OCI-LY3 (cell line): ENCODE results near the gene CASP8.

ENCODE experiments used
- H2AFZ ChIP-seq: fragments of 200-600, 300-600 bp; shearing (Covaris generic); 2 replicates; pipeline ENCODE4 v1.6.0; 2014; ENCODE audit warnings: antibody characterized with exemption, low read depth, low read length
- H3K27ac ChIP-seq: fragments of 200-600, 300-600 bp; sonication (generic); 2 replicates; pipeline ENCODE4 v1.5.1; 2014; ENCODE audit warnings: mild to moderate bottlenecking, low read length, moderate library complexity, mixed read lengths
- H3K27me3 ChIP-seq: fragments of 200-600, 300-600 bp; sonication (generic); 2 replicates; pipeline ENCODE4 v1.6.1; 2014; ENCODE audit warnings: low read depth, low read length, mixed read lengths
- H3K36me3 ChIP-seq: fragments of 200-600, 300-600 bp; sonication (generic); replicated peaks from 2 replicates; pipeline ENCODE3; 2014; ENCODE audit warnings: low read depth, low read length, mixed read lengths
- H3K4me1 ChIP-seq: fragments of 300-600, 200-600 bp; sonication (generic); 2 replicates; pipeline ENCODE4 v1.6.1; 2014; ENCODE audit warnings: low read length, mixed read lengths
- H3K4me2 ChIP-seq: fragments of 200-600, 300-600 bp; sonication (generic); 2 replicates; pipeline ENCODE4 v1.6.1; 2014; ENCODE audit warnings: low read length, mixed read lengths
- H3K4me3 ChIP-seq: fragments of 300-600, 200-600 bp; sonication (generic); 2 replicates; pipeline ENCODE4 v1.5.1; 2014; ENCODE audit warnings: antibody characterized with exemption, mild to moderate bottlenecking, low read length, moderate library complexity
- H3K79me2 ChIP-seq: fragments of 300-600, 200-600 bp; shearing (Covaris generic); 2 replicates; pipeline ENCODE4 v1.6.1; 2014; ENCODE audit warnings: mild to moderate bottlenecking, low read length, mixed read lengths
- H3K9ac ChIP-seq: fragments of 300-600, 200-600 bp; shearing (Covaris generic); 2 replicates; pipeline ENCODE4 v1.6.0; 2014; ENCODE audit warnings: mild to moderate bottlenecking, low read length, moderate library complexity
- H3K9me3 ChIP-seq: fragments of 200-600, 300-600 bp; shearing (Covaris generic); 2 replicates; pipeline ENCODE4 v1.6.1; 2014; ENCODE audit warnings: low read length, mixed read lengths; ENCODE audit not compliant: insufficient read depth
- H4K20me1 ChIP-seq: fragments of 200-600, 300-600 bp; sonication (generic); 2 replicates; pipeline ENCODE4 v1.6.1; 2016; ENCODE audit warnings: low read length, mixed read lengths; ENCODE audit not compliant: insufficient read depth
- EZH2phosphoT487 ChIP-seq: fragments of 200-600 bp; shearing (Covaris generic); IDR thresholded peaks from 2 replicates; pipeline ENCODE4 v1.6.1; 2018; ENCODE audit warnings: antibody characterized with exemption, mixed run types, low read depth
- TF ChIP-seq, protein P1 (sequence below): fragments of 200-600, 300-600 bp; sonication (generic); IDR thresholded peaks from 2 replicates; pipeline ENCODE4 v1.5.1; 2014; ENCODE audit warnings: antibody characterized with exemption, low read length, low read depth

The CASP8 gene

GRCh38 chr2:201308914-201309313, 48.6 kb downstream of the CASP8 start:
- Histone ChIP-seq H3K27me3 (no peaks in the 10 kb centered on the region), H3K36me3 (no peaks in the 10 kb centered on the region), H3K4me3 (no peak overlapping the region), H3K9me3 (no peaks in the 10 kb centered on the region), H3K27ac (no peak overlapping the region), H2AFZ (no peak overlapping the region), H3K9ac (no peak overlapping the region), H4K20me1 (no peaks in the 10 kb centered on the region), H3K4me1 (no peaks in the 10 kb centered on the region), H3K79me2 (no peaks in the 10 kb centered on the region), H3K4me2 (no peak overlapping the region)
- TF ChIP-seq, protein P1, sequence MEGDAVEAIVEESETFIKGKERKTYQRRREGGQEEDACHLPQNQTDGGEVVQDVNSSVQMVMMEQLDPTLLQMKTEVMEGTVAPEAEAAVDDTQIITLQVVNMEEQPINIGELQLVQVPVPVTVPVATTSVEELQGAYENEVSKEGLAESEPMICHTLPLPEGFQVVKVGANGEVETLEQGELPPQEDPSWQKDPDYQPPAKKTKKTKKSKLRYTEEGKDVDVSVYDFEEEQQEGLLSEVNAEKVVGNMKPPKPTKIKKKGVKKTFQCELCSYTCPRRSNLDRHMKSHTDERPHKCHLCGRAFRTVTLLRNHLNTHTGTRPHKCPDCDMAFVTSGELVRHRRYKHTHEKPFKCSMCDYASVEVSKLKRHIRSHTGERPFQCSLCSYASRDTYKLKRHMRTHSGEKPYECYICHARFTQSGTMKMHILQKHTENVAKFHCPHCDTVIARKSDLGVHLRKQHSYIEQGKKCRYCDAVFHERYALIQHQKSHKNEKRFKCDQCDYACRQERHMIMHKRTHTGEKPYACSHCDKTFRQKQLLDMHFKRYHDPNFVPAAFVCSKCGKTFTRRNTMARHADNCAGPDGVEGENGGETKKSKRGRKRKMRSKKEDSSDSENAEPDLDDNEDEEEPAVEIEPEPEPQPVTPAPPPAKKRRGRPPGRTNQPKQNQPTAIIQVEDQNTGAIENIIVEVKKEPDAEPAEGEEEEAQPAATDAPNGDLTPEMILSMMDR, result no peak
- TF ChIP-seq EZH2phosphoT487, result no peak

DNA sequence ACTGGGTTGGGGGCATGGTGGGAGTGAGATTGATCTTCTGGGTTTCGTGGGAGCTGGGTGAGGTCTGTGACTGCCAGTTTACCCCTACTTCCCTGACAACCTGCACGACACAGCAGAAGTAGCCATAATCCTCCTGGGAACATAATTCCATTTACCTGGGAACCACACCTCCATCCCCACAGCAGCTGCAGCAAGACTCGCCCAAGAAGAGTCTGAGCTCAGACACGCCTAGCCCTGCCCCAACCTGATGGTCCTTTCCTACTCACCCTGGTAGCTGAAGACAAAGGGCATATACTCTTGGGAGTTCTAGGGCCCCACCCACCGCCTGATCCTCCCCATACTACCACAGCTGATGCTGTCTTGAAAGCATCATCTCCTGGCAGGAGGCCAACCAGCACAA, 53.0 kb downstream of the CASP8 start:
- TF ChIP-seq EZH2phosphoT487, result no peak
- H3K36me3 ChIP-seq, result no peaks in the 10 kb centered on the region
- no peaks in the 10 kb centered on the region for H4K20me1 ChIP-seq
- H3K27ac ChIP-seq, result no peak overlapping the region
- H2AFZ ChIP-seq, result no peak overlapping the region
- no peaks in the 10 kb centered on the region for H3K9me3 ChIP-seq
- H3K4me3 ChIP-seq, result no peak overlapping the region
- H3K9ac ChIP-seq, result no peak overlapping the region
- no peaks in the 10 kb centered on the region for H3K4me1 ChIP-seq
- no peaks in the 10 kb centered on the region for H3K27me3 ChIP-seq
- H3K79me2 ChIP-seq, result no peaks in the 10 kb centered on the region
- H3K4me2 ChIP-seq, result no peak overlapping the region

DNA sequence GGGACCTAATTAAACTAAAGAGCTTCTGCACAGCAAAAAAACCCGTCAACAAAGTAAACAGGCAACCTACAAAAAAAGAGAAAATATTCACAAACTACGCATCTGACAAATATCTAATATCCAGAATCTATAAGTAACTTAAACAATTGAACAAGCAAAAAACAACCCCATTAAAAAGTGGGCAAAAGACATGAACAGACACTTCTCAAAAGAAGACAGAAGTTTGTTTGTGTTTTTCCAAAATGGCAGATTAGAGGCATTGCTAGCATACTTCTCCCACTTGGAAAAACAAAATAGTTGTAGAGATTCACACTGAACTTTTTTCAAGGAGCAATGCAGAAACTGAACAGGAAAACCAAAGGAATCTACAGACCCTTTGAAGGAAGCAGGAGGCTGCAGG, 59.2 kb downstream of the CASP8 start:
- H2AFZ ChIP-seq, result no peak overlapping the region
- no peak overlapping the region for H3K9ac ChIP-seq
- no peak overlapping the region for H3K27ac ChIP-seq
- H3K79me2 ChIP-seq, result no peaks in the 10 kb centered on the region
- no peaks in the 10 kb centered on the region for H3K36me3 ChIP-seq
- no peak overlapping the region for H3K4me2 ChIP-seq
- H3K4me3 ChIP-seq, result no peak overlapping the region
- H3K4me1 ChIP-seq, result no peaks in the 10 kb centered on the region
- H3K9me3 ChIP-seq, result peaks cover 5% of the 10 kb centered on the region
- no peak for TF ChIP-seq EZH2phosphoT487
- TF ChIP-seq, protein P1, result no peak
- H4K20me1 ChIP-seq, result no peaks in the 10 kb centered on the region
- H3K27me3 ChIP-seq, result no peaks in the 10 kb centered on the region

GRCh38 chr2:201320257-201320656, 59.9 kb downstream of the CASP8 start:
- no peak overlapping the region for H3K9ac ChIP-seq
- no peaks in the 10 kb centered on the region for H4K20me1 ChIP-seq
- no peak overlapping the region for H3K27ac ChIP-seq
- no peaks in the 10 kb centered on the region for H3K27me3 ChIP-seq
- H3K4me3 ChIP-seq, result no peak overlapping the region
- TF ChIP-seq, protein P1, result no peak
- no peak for TF ChIP-seq EZH2phosphoT487
- H3K4me1 ChIP-seq, result no peaks in the 10 kb centered on the region
- no peaks in the 10 kb centered on the region for H3K36me3 ChIP-seq
- H3K4me2 ChIP-seq, result no peak overlapping the region
- H3K79me2 ChIP-seq, result no peaks in the 10 kb centered on the region
- no peak overlapping the region for H2AFZ ChIP-seq
- peaks cover 5% of the 10 kb centered on the region for H3K9me3 ChIP-seq

- no peak overlapping the region for H3K4me2 ChIP-seq
- H2AFZ ChIP-seq, result no peak overlapping the region
- H3K36me3 ChIP-seq, result no peaks in the 10 kb centered on the region
- no peaks in the 10 kb centered on the region for H4K20me1 ChIP-seq
- no peak overlapping the region for H3K4me3 ChIP-seq
- H3K27ac ChIP-seq, result no peak overlapping the region
- H3K9ac ChIP-seq, result no peak overlapping the region
- TF ChIP-seq, protein P1, result no peak
- no peaks in the 10 kb centered on the region for H3K27me3 ChIP-seq
- H3K79me2 ChIP-seq, result no peaks in the 10 kb centered on the region
- H3K4me1 ChIP-seq, result no peaks in the 10 kb centered on the region
- peaks cover 5% of the 10 kb centered on the region for H3K9me3 ChIP-seq
Observed at GRCh38 chr2:201320701-201321100, 60.4 kb downstream of the CASP8 start.
